MM.1S (cell line): ENCODE data around the gene COL6A2.
"Not testable (repeated sequence)": the region's sequence is repeated elsewhere in the genome, so short reads cannot be mapped to it uniquely, and the experiment has no call there.

ENCODE experiments used
- DNase-seq: peaks from one replicate; pipeline ENCODE4 v3.0.0-alpha.2; 2015
- H2AFZ ChIP-seq: fragments of 300-600 bp; sonication (generic); 2 replicates; pipeline ENCODE4 v1.6.0; 2016; ENCODE audit warnings: antibody characterized with exemption, low read length
- H3F3A ChIP-seq: fragments of 300-600 bp; sonication (generic); 2 replicates; pipeline ENCODE4 v1.6.1; 2016; ENCODE audit warnings: mild to moderate bottlenecking, antibody characterized with exemption, low read length, moderate library complexity, mixed read lengths; ENCODE audit not compliant: insufficient read depth
- H3K27ac ChIP-seq: fragments of 300-600 bp; sonication (generic); 2 replicates; pipeline ENCODE4 v1.5.1; 2016; ENCODE audit warnings: mild to moderate bottlenecking, low read length
- H3K27me3 ChIP-seq: fragments of 300-600 bp; sonication (generic); replicated peaks from 2 replicates; pipeline ENCODE4 v1.6.0; 2016; ENCODE audit warnings: low read length; ENCODE audit not compliant: insufficient read depth
- H3K36me3 ChIP-seq: fragments of 300-600 bp; sonication (generic); replicated peaks from 2 replicates; pipeline ENCODE4 v1.6.1; 2016; ENCODE audit warnings: mild to moderate bottlenecking, low read length, mixed read lengths; ENCODE audit not compliant: insufficient read depth
- H3K4me1 ChIP-seq: fragments of 300-600 bp; sonication (generic); 2 replicates; pipeline ENCODE4 v1.6.1; 2016; ENCODE audit warnings: low read length, mixed read lengths
- H3K4me2 ChIP-seq: fragments of 300-600 bp; sonication (generic); 2 replicates; pipeline ENCODE4 v1.6.0; 2016; ENCODE audit warnings: low read depth, low read length
- H3K4me3 ChIP-seq: fragments of 300-600 bp; sonication (generic); 2 replicates; pipeline ENCODE4 v1.5.1; 2016; ENCODE audit warnings: low read length, mixed read lengths
- H3K79me2 ChIP-seq: fragments of 300-600 bp; sonication (generic); 2 replicates; pipeline ENCODE4 v1.6.1; 2016; ENCODE audit warnings: mixed run types, low read length, mixed read lengths
- H3K9ac ChIP-seq: fragments of 300-600 bp; sonication (generic); 2 replicates; pipeline ENCODE4 v1.6.1; 2016; ENCODE audit warnings: low read length, mixed read lengths
- H3K9me2 ChIP-seq: fragments of 300-600 bp; sonication (generic); replicated peaks from 2 replicates; pipeline ENCODE4 v1.6.1; 2016; ENCODE audit warnings: mild to moderate bottlenecking, low read length, mixed read lengths; ENCODE audit not compliant: insufficient read depth
- H3K9me3 ChIP-seq: fragments of 300-600 bp; sonication (generic); replicated peaks from 2 replicates; pipeline ENCODE4 v1.6.1; 2016; ENCODE audit warnings: mild to moderate bottlenecking, low read length, mixed read lengths; ENCODE audit not compliant: insufficient read depth
- H4K20me1 ChIP-seq: fragments of 300-600 bp; sonication (generic); 2 replicates; pipeline ENCODE4 v1.6.1; 2016; ENCODE audit warnings: mild to moderate bottlenecking, low read length, moderate library complexity, mixed read lengths; ENCODE audit not compliant: insufficient read depth
- CTCF ChIP-seq: fragments of 300-600 bp; sonication (generic); IDR thresholded peaks from 2 replicates; pipeline ENCODE4 v1.5.1; 2016; ENCODE audit warnings: antibody characterized with exemption, low read length, mixed read lengths
- EZH2 ChIP-seq: fragments of 300-600 bp; sonication (generic); optimal IDR thresholded peaks from 2 replicates; pipeline ENCODE3; 2017; ENCODE audit warnings: low read depth, mild to moderate bottlenecking, antibody characterized with exemption, low read length, mixed read lengths
- EZH2phosphoT487 ChIP-seq: fragments of 300-600 bp; sonication (generic); IDR thresholded peaks from 2 replicates; pipeline ENCODE4 v1.6.1; 2018; ENCODE audit warnings: antibody characterized with exemption, low read length

COL6A2 gene

GRCh38 chr21:46168238-46168637, 70.3 kb downstream of the COL6A2 start:
- Histone ChIP-seq H3K9me3 (no peaks in the 10 kb centered on the region), H3K79me2 (no peaks in the 10 kb centered on the region), H3F3A (no peaks in the 10 kb centered on the region; the same call in 1 of the 2 replicates), H3K27ac (no peak overlapping the region), H3K4me3 (no peak overlapping the region), H3K4me2 (no peak overlapping the region), H3K9ac (no peak overlapping the region), H3K4me1 (no peaks in the 10 kb centered on the region), H3K9me2 (no peaks in the 10 kb centered on the region), H3K27me3 (no peaks in the 10 kb centered on the region), H2AFZ (no peak overlapping the region), H4K20me1 (no peaks in the 10 kb centered on the region), H3K36me3 (no peaks in the 10 kb centered on the region)
- TF ChIP-seq EZH2phosphoT487: no peak
- TF ChIP-seq EZH2: no peak
- no peak for TF ChIP-seq CTCF
- DNase-seq: no peak

- no peaks in the 10 kb centered on the region for H3K4me1 ChIP-seq
- no peaks in the 10 kb centered on the region for H3K79me2 ChIP-seq
- no peaks in the 10 kb centered on the region for H3K9me3 ChIP-seq
- H2AFZ ChIP-seq: no peak overlapping the region
- H3K36me3 ChIP-seq: no peaks in the 10 kb centered on the region
- no peak overlapping the region for H3K9ac ChIP-seq
- no peak overlapping the region for H3K4me3 ChIP-seq
- H4K20me1 ChIP-seq: no peaks in the 10 kb centered on the region
- no peak for DNase-seq
- H3K27me3 ChIP-seq: no peaks in the 10 kb centered on the region
- no peak overlapping the region for H3K27ac ChIP-seq
- no peaks in the 10 kb centered on the region for H3K9me2 ChIP-seq
- H3F3A ChIP-seq: no peaks in the 10 kb centered on the region
- H3K4me2 ChIP-seq: no peak overlapping the region
- TF ChIP-seq CTCF (no peak), EZH2 (no peak), EZH2phosphoT487 (no peak)
Measured at GRCh38 chr21:46168659-46169386, 70.9 kb downstream of the COL6A2 start.

- H3K4me1 ChIP-seq, H3K79me2 ChIP-seq, H3K4me2 ChIP-seq, H3K9me3 ChIP-seq, H3K27ac ChIP-seq, H3K27me3 ChIP-seq, H3F3A ChIP-seq, H2AFZ ChIP-seq, H3K36me3 ChIP-seq, H4K20me1 ChIP-seq, DNase-seq, H3K4me3 ChIP-seq, H3K9ac ChIP-seq, H3K9me2 ChIP-seq: not testable (repeated sequence)
Measured at GRCh38 chr21:46170436-46171193, 72.7 kb downstream of the COL6A2 start.

- H3K9me2 ChIP-seq: no peaks in the 10 kb centered on the region
- H3K79me2 ChIP-seq: no peaks in the 10 kb centered on the region
- no peaks in the 10 kb centered on the region for H4K20me1 ChIP-seq
- H3K4me1 ChIP-seq: no peaks in the 10 kb centered on the region
- no peak for TF ChIP-seq EZH2phosphoT487
- TF ChIP-seq CTCF: no peak
- no peak for TF ChIP-seq EZH2
- no peak for DNase-seq
- no peak overlapping the region for H3K27ac ChIP-seq
- no peaks in the 10 kb centered on the region for H3K9me3 ChIP-seq
- no peaks in the 10 kb centered on the region for H3K27me3 ChIP-seq
- no peak overlapping the region for H3K9ac ChIP-seq
- no peaks in the 10 kb centered on the region for H3F3A ChIP-seq
- no peak overlapping the region for H3K4me2 ChIP-seq
- H3K36me3 ChIP-seq: no peaks in the 10 kb centered on the region
- H3K4me3 ChIP-seq: no peak overlapping the region
- H2AFZ ChIP-seq: no peak overlapping the region
Measured at GRCh38 chr21:46171585-46171984, 73.7 kb downstream of the COL6A2 start.
